ENCODE results near the gene WNK2.

Gene WNK2

GRCh38 chr9:93185266-93186214, 1.6 kb downstream of the WNK2 start:
- DNase-seq (ENCODE audit: low read depth in 1 of 2, low spot score in 1 of 2): no peak

GRCh38 chr9:93186215-93186945, 2.4 kb downstream of the WNK2 start:
- no peak for DNase-seq (ENCODE audit: low read depth in 1 of 2, low spot score in 1 of 2)

GRCh38 chr9:93187047-93187446, 3.1 kb downstream of the WNK2 start:
- no peak for DNase-seq (ENCODE audit: low read depth in 1 of 2, low spot score in 1 of 2)

GRCh38 chr9:93187574-93187973, 3.6 kb downstream of the WNK2 start:
- no peak for DNase-seq (ENCODE audit: low read depth in 1 of 2, low spot score in 1 of 2)

GRCh38 chr9:93188426-93189368, 4.8 kb downstream of the WNK2 start:
- DNase-seq (ENCODE audit: low read depth in 1 of 2, low spot score in 1 of 2): no peak

GRCh38 chr9:93189369-93190132, 5.6 kb downstream of the WNK2 start:
- DNase-seq (ENCODE audit: low read depth in 1 of 2, low spot score in 1 of 2): no peak

- no peak for DNase-seq (ENCODE audit: low read depth in 1 of 2, low spot score in 1 of 2)
These were observed 6.2 kb downstream of the WNK2 start for GRCh38 chr9:93190133-93190525.

GRCh38 chr9:93190656-93191353, 6.9 kb downstream of the WNK2 start:
- no peak for DNase-seq (ENCODE audit: low read depth in 1 of 2, low spot score in 1 of 2)

GRCh38 chr9:93191354-93191660, 7.4 kb downstream of the WNK2 start:
- DNase-seq (ENCODE audit: low read depth in 1 of 2, low spot score in 1 of 2): no peak

GRCh38 chr9:93192721-93193387, 8.9 kb downstream of the WNK2 start:
- DNase-seq (ENCODE audit: low read depth in 1 of 2, low spot score in 1 of 2): no peak

GRCh38 chr9:93193388-93194220, 9.7 kb downstream of the WNK2 start:
- DNase-seq (ENCODE audit: low read depth in 1 of 2, low spot score in 1 of 2): no peak

GRCh38 chr9:93194221-93194625, 10.3 kb downstream of the WNK2 start:
- no peak for DNase-seq (ENCODE audit: low read depth in 1 of 2, low spot score in 1 of 2)

GRCh38 chr9:93194641-93195040, 10.7 kb downstream of the WNK2 start:
- no peak for DNase-seq (ENCODE audit: low read depth in 1 of 2, low spot score in 1 of 2)

GRCh38 chr9:93196096-93197055, 12.4 kb downstream of the WNK2 start:
- DNase-seq (ENCODE audit: low read depth in 1 of 2, low spot score in 1 of 2): no peak

- no peak for DNase-seq (ENCODE audit: low read depth in 1 of 2, low spot score in 1 of 2)
These were observed 13.7 kb downstream of the WNK2 start for GRCh38 chr9:93197670-93198069.

- no peak for DNase-seq (ENCODE audit: low read depth in 1 of 2, low spot score in 1 of 2)
These were observed 14.3 kb downstream of the WNK2 start for GRCh38 chr9:93198117-93198837.
